ENCODE data around the gene AIM2. TPM values are rescaled to one million over a fixed set of nuclear protein-coding genes. Genes with fewer than 3 reads are reported as not detected.

Gene AIM2, protein sequence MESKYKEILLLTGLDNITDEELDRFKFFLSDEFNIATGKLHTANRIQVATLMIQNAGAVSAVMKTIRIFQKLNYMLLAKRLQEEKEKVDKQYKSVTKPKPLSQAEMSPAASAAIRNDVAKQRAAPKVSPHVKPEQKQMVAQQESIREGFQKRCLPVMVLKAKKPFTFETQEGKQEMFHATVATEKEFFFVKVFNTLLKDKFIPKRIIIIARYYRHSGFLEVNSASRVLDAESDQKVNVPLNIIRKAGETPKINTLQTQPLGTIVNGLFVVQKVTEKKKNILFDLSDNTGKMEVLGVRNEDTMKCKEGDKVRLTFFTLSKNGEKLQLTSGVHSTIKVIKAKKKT
- 5.3 TPM for total RNA-seq (ENCODE audit: unreplicated experiment)
- long read RNA-seq = 0 reads

DNA sequence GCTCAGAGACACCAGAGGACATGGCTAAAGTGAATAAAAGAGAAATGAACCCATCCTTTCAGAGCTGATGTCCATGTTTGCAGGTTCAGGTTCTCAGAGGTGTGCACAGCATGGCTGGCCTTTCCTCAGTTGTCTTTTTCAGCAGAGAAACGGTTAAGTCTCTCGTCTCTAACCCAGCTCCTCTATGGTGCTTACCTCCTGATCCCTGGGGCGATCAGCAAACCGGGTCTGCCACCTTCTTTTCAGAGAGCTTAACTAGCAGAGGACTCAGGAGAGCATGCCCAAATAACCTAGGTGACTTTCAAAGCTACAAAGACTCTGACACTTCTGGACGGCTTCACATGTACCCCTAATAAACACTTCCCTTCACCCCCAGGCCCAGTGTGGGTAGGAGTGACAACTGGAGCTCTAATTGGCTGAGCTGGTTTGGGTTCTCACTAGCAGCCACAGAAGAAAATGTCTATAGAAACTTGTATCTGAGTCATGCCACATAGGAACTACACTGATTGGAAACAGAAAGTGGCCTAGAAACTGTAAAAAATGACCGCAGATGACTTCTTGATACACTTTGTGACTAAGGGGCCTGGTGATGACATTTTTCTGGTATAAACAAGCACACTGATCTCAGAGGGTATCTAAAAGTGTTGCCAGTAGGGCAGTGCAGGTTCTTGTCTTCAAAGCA is at the start of gene AIM2:
Gene AIM2 (minus strand): TSS at position 329 of the 682 bp plus-strand sequence. CDS start 3,267 bp downstream, outside the sequence.
- H3K27me3 Mint-ChIP-seq (ENCODE audit: unreplicated experiment) = peaks cover under 1% of the 10 kb centered on the region
- H3K4me3 Mint-ChIP-seq (ENCODE audit: unreplicated experiment) = no peak within 1 kb of the TSS
- TF ChIP-seq, protein P1, sequence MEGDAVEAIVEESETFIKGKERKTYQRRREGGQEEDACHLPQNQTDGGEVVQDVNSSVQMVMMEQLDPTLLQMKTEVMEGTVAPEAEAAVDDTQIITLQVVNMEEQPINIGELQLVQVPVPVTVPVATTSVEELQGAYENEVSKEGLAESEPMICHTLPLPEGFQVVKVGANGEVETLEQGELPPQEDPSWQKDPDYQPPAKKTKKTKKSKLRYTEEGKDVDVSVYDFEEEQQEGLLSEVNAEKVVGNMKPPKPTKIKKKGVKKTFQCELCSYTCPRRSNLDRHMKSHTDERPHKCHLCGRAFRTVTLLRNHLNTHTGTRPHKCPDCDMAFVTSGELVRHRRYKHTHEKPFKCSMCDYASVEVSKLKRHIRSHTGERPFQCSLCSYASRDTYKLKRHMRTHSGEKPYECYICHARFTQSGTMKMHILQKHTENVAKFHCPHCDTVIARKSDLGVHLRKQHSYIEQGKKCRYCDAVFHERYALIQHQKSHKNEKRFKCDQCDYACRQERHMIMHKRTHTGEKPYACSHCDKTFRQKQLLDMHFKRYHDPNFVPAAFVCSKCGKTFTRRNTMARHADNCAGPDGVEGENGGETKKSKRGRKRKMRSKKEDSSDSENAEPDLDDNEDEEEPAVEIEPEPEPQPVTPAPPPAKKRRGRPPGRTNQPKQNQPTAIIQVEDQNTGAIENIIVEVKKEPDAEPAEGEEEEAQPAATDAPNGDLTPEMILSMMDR (IDR thresholded peaks at IDR 0.05; ENCODE audit: partially characterized antibody, unreplicated experiment) = no peak
- H3K27ac Mint-ChIP-seq (ENCODE audit: unreplicated experiment) = no peak within 1 kb of the TSS
- no peaks in the 10 kb centered on the region for H3K36me3 Mint-ChIP-seq (ENCODE audit: unreplicated experiment)
- DNase-seq = no peak
- peaks cover 30% of the 10 kb centered on the region for H3K4me1 Mint-ChIP-seq (ENCODE audit: low read depth, unreplicated experiment)
- H3K9me3 Mint-ChIP-seq (ENCODE audit: unreplicated experiment) = no peaks in the 10 kb centered on the region

DNA sequence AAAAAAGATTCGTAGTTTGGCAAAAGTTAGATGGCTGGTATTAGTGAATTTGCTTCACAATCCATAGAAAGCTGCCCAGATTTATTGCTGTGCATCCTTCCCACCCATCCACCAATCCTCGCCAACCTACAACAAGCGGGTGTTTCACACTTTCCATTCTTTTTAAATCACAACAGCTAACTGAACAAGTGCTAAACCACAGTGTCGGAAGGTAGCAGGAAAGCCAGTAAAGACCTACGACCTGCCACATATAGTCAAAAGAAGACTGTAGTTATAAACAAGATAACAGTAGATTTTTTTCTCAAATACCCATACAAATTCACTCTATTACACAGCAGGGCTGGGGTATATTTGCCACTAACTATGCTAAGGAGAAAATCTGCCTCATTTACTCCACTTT is 47.0 kb upstream of the AIM2 start:
- TF ChIP-seq, protein P1 (IDR thresholded peaks at IDR 0.05; ENCODE audit: partially characterized antibody, unreplicated experiment) = no peak
- Mint-ChIP-seq H3K27ac (ENCODE audit: unreplicated experiment) (no peak overlapping the region), H3K27me3 (ENCODE audit: unreplicated experiment) (no peaks in the 10 kb centered on the region), H3K36me3 (ENCODE audit: unreplicated experiment) (no peaks in the 10 kb centered on the region), H3K4me3 (ENCODE audit: unreplicated experiment) (no peak overlapping the region), H3K4me1 (ENCODE audit: low read depth, unreplicated experiment) (peaks cover 8% of the 10 kb centered on the region), H3K9me3 (ENCODE audit: unreplicated experiment) (no peaks in the 10 kb centered on the region)
- DNase-seq = no peak

DNA sequence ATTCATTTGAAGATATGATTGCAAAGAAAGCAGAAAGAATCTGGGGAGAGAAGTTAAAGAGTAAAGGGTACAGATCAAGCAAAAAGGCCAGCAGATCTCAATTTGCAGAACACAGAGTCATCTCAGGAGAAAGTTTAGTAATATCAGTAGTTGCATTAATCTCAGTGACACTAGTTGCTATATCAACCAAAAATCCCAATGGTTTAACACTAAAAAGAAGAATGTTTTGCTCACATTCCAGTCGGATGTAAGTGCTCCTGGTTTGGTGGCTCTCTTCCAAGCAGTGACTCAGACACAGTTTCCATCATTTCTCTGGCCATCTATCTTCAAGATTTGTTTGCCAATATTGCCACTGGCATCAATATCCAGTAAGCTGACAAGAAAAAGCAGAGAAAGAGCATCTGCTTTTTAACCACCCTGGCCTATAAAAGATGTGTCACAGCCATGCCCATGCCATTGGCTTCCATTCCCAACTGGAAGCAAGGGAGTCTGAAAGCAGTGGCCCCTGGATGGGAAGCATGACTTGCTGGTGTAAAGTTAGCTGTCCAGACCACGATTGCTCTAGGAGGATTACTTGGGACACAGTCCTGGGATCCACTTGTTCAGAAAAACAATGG is 45.5 kb upstream of the AIM2 start:
- TF ChIP-seq, protein P1 (IDR thresholded peaks at IDR 0.05; ENCODE audit: partially characterized antibody, unreplicated experiment) = no peak
- H3K4me1 Mint-ChIP-seq (ENCODE audit: low read depth, unreplicated experiment) = peaks cover 6% of the 10 kb centered on the region
- H3K36me3 Mint-ChIP-seq (ENCODE audit: unreplicated experiment) = no peaks in the 10 kb centered on the region
- H3K27ac Mint-ChIP-seq (ENCODE audit: unreplicated experiment) = no peak overlapping the region
- no peak overlapping the region for H3K4me3 Mint-ChIP-seq (ENCODE audit: unreplicated experiment)
- no peaks in the 10 kb centered on the region for H3K9me3 Mint-ChIP-seq (ENCODE audit: unreplicated experiment)
- no peaks in the 10 kb centered on the region for H3K27me3 Mint-ChIP-seq (ENCODE audit: unreplicated experiment)
- DNase-seq = no peak

DNA sequence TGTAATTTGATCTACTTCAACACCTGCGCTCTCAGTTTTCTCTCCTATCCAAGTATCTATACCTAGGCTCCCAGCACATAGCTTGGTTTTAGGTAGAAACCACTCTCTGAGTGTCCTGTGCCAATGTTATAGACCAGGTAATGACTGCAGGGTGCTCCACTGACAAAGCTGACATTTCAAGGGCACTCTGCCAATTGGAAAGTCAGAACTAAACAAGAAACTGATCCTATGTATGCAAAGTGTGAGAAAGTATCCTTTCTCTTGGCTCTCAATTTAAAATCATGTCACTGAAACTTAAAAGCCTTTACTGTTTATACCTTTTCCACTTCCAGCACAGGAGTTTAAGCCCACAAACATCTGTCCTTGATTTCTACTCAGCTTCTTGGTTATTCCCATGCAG is 45.0 kb upstream of the AIM2 start:
- H3K4me3 Mint-ChIP-seq (ENCODE audit: unreplicated experiment) = no peak overlapping the region
- no peaks in the 10 kb centered on the region for H3K36me3 Mint-ChIP-seq (ENCODE audit: unreplicated experiment)
- H3K27ac Mint-ChIP-seq (ENCODE audit: unreplicated experiment) = no peak overlapping the region
- H3K9me3 Mint-ChIP-seq (ENCODE audit: unreplicated experiment) = no peaks in the 10 kb centered on the region
- peaks cover 6% of the 10 kb centered on the region for H3K4me1 Mint-ChIP-seq (ENCODE audit: low read depth, unreplicated experiment)
- DNase-seq = no peak
- TF ChIP-seq, protein P1 (IDR thresholded peaks at IDR 0.05; ENCODE audit: partially characterized antibody, unreplicated experiment) = no peak
- H3K27me3 Mint-ChIP-seq (ENCODE audit: unreplicated experiment) = no peaks in the 10 kb centered on the region

Measured in glutamatergic neuron (in vitro differentiated cells).